Stimulated activated CD8-positive, alpha-beta memory T cell treated with anti-CD3 and anti-CD28 coated beads, Interleukin-15, amount 100 ng/mL, for 4 hours (primary cell): Measurements from ENCODE around the gene TRIM45.

ENCODE experiments used
- DNase-seq, 2 donors: peaks; one replicate each; pipeline ENCODE4 v3.0.0-alpha.2; 2020; ENCODE audit warnings: low read depth in 2 of 2

The TRIM45 gene

GRCh38 chr1:117098287-117098890, 23.2 kb downstream of the TRIM45 start:
- DNase-seq: no peak

- no peak for DNase-seq
Observed at GRCh38 chr1:117097443-117097842, 24.1 kb downstream of the TRIM45 start.

GRCh38 chr1:117096951-117097408, 24.6 kb downstream of the TRIM45 start:
- DNase-seq: no peak

GRCh38 chr1:117094841-117095604, 26.5 kb downstream of the TRIM45 start:
- DNase-seq: no peak

- DNase-seq: no peak
Observed at GRCh38 chr1:117093870-117094621, 27.5 kb downstream of the TRIM45 start.

- no peak for DNase-seq
Observed at GRCh38 chr1:117093091-117093534, 28.4 kb downstream of the TRIM45 start.

GRCh38 chr1:117092594-117092993, 29.0 kb downstream of the TRIM45 start:
- DNase-seq: no peak

- DNase-seq: no peak
Observed at GRCh38 chr1:117089996-117090395, 31.6 kb downstream of the TRIM45 start.

- no peak for DNase-seq
Observed at GRCh38 chr1:117087686-117088085, 33.9 kb downstream of the TRIM45 start.

GRCh38 chr1:117084231-117084630, 37.3 kb downstream of the TRIM45 start:
- DNase-seq: no peak

GRCh38 chr1:117079737-117080136, 41.8 kb downstream of the TRIM45 start:
- no peak for DNase-seq

GRCh38 chr1:117077267-117077666, 44.3 kb downstream of the TRIM45 start:
- peak in 1 of 2 donors; percentile 46 for DNase-seq

GRCh38 chr1:117076648-117077047, 44.9 kb downstream of the TRIM45 start:
- no peak for DNase-seq

GRCh38 chr1:117070124-117070523, 51.4 kb downstream of the TRIM45 start:
- no peak for DNase-seq

- DNase-seq: no peak
Observed at GRCh38 chr1:117069220-117069844, 52.2 kb downstream of the TRIM45 start.

GRCh38 chr1:117068580-117068979, 53.0 kb downstream of the TRIM45 start:
- no peak for DNase-seq

GRCh38 chr1:117067533-117068370, 53.8 kb downstream of the TRIM45 start:
- no peak for DNase-seq

GRCh38 chr1:117066367-117066766, 55.2 kb downstream of the TRIM45 start:
- no peak for DNase-seq

GRCh38 chr1:117061986-117062415, 59.5 kb downstream of the TRIM45 start:
- DNase-seq: no peak
